Pons (tissue), 1 donor: Measurements from ENCODE around the gene RASSF6.
"Not testable (repeated sequence)": the region's sequence is repeated elsewhere in the genome, so short reads cannot be mapped to it uniquely, and the experiment has no call there.

Source experiments
- DNase-seq: peaks from one replicate; pipeline ENCODE4 v3.0.0-alpha.2; 2016; ENCODE audit warnings: low spot score

RASSF6 gene

DNA sequence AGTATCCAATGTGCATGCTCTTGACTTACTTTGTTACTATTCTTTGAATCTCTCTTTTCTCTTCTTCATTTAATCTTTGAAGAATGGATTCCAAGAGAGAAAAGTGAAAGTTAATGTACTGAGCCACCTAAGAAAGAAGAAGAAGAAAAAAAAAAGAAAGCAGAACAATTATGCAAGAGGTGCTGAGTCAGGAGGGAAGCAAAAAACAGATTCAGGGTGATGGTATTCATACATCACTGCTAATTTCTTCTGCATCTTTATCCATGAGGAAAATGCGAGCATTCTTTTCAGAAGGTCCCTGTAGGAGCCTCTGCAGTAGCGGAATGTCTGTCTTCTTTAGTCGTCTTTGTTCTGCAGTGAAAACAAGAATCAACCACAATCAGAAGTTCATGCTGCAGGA is 43.9 kb downstream of the RASSF6 start:
- DNase-seq: no peak

DNA sequence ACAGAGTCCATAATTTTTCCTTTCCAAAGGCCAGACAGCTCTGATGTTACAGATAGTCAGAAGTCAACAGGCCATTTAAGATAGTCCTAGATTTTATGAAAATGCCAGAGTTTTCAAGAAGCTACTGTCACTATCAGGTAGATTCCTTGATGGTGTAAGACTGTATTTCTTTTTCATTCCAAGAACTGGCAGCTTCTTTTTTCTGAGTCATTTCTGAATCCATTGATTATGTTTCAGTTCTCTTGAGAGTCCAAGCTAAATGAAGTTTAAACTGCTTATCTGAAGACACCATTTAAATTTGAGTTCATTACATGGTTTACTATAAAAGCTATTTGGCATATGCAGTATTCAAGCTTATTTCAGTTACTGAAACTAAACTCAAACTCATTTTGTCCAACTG is 44.6 kb downstream of the RASSF6 start:
- DNase-seq: no peak

DNA sequence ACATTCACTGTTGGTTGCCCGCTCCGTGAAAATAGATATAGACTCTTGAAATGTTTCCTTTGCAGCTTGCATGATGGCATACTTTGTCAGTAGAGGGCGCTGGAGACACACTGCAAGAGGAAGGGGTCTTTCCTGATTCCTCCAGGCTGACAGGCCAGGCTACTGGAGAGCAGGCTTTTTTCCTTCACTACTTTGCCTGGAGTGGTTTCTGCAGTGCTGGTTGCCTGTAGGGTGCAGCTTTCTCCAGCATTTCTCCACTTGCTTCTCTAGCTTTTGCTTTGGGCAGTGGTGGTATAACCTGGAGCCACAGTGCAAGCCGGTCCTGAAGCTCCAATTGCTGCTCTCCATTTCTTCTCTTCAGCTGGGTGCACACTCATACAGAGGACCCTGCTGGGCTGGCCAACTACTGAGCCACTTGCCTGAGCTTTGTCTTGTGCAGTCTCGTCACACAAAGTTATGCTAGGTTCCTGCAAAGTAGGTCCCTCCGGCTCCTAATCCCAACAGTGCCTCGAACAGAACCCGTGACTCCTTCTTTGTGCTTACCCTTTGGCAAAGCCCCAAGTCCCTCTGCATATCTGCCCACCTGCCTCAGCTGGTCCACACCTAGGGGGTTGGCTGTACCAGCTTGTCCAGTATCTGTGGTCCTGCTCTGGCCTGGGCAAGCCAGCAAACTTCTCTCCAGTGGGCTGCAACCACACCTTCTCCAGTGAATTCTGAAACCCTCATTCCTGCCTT is 46.3 kb downstream of the RASSF6 start:
- DNase-seq: peak; percentile 79

DNA sequence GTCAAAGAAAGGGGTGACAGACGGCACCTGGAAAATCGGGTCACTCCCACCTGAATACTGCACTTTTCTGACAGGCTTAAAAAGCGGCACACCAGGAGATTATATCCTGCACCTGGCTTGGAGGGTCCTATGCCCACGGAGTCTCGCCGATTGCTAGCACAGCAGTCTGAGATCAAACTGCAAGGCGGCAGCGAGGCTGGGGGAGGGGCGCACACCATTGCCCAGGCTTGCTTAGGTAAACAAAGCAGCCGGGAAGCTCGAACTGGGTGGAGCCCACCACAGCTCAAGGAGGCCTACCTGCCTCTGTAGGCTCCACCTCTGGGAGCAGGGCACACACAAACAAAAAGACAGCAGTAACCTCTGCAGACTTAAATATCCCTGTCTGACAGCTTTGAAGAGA is 69.4 kb downstream of the RASSF6 start:
- DNase-seq: not testable (repeated sequence)

DNA sequence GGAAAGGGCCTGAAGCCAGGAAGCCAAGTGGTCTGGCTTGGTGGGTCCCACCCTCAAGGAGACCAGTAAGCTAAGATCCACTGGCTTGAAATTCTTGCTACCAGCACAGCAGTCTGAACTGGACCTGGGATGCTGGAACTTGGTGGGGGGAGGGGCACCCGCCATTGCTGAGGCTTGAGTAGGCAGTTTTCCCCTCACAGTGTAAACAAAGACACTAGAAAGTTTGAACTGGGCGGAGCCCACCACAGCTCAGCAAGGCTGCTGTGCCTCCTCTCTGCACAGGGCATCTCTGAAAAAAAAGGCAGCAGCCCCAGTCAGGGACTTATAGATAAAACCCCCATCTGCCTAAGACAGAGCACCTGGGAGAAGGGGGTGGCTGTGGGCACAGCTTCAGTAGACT is 75.6 kb downstream of the RASSF6 start:
- no peak for DNase-seq

DNA sequence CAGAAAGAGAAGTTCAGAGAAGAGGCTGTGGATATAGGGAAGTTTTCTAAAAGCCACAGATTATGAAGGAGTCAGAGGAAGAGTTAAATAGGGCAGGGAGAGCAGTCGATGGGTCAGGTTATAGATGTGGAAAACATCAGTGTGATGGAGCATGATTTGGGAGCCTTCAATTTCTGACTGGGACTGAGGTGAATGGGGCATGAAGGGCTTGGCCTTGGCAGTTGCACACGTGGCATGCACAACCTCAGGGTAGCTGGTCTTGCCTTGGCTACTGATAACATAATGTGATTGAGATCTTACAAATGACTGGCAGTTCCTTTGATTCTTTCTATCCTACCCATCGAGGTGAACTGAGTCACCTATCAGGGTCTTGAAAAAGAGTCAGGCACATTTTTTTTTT is 79.0 kb downstream of the RASSF6 start:
- DNase-seq: no peak

DNA sequence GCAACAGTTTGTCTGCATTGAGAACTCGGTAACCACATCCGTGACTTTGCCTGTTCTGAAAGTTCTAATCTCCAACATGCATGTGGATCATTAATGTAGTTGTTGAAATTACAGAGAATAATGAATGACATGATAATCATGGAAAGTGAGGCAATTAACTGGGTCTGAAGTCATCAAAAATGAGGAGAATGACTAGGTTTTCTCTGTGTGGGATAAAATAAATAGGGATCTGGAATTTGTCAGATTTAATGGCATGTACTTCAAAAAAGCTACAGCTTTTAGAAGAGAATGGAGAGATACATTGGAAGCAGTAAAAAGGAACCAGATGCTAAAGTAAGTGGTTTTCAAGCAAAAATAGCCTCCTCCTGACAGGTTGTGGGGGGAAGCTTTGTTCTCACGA is 79.4 kb downstream of the RASSF6 start:
- DNase-seq: no peak

DNA sequence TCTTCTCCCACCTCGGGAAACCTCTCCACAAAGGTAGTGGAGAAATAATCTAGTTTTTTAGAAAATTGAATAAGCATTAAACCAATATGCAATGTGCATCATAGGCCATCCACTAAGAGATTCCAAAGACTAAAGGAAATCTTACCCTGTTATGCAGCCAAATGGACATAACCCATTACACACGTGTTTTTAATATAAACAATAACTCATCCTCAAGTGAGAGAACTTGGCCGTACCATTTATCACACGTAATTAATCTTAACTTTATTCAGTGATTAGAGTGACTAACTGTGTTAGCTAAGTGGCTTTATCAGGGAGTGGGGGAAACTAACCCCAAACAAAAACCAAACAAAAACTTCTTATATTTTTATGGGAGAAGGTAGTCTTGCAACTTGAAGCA is 80.8 kb downstream of the RASSF6 start:
- DNase-seq: no peak

DNA sequence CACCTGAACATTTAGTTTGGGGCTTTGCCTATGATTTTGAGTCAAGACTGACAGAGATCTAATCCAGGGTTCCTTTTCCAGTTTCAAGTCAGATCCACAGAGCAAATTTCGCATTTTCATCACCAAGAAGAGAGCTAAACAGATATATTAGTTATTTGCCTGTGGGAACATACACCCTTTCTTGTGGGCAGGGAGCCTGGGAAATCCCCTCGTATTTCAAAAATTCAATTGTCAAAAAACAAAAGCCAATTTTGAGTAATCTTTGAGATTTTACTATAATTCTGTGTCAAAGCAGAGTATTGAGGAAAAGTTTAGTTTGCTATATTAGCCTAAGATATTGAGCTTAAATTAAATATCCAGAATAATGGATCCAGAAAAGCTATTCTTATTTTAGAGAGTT is 82.1 kb downstream of the RASSF6 start:
- DNase-seq: no peak

DNA sequence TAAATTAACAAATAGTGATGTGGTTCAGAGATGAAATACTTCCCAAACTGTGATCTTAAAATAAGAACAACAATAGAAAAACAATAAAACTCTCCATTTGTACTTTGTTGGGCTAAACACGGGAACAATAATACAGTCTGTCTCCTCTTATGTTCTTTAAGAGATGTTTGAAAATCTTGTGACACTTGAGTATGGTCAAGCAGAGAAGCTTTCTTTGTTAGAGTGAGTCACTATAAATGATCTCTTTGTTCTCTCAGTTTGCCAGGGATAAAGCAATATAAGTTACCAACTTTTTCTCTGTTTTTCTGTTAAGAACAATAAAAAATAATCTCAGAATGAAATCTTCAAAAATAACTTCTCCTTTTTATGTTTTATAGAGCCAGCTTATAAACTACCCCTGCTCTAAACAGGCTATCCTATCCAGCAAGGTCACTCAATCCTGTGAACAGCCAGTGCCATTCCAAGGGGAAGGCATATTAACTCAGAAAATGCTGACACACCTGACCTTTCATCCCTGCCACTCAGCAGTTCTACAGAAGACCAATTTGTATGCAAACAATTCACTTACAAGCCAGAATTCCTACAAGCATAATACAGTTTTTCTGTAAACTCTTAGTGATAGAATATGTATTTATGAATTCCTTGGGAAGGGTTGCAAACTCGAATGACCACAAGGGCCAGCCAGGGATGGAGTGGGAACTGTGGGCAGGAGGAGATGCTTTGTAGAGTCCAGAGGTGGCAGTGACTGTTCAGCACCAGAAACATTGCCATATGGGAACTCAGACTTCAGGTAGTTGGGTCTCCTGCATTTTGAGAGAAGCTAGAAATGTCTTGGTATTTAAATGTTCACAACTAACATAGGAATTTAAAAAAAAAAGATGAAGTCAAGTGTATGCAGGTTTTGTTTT is 86.5 kb downstream of the RASSF6 start:
- no peak for DNase-seq

DNA sequence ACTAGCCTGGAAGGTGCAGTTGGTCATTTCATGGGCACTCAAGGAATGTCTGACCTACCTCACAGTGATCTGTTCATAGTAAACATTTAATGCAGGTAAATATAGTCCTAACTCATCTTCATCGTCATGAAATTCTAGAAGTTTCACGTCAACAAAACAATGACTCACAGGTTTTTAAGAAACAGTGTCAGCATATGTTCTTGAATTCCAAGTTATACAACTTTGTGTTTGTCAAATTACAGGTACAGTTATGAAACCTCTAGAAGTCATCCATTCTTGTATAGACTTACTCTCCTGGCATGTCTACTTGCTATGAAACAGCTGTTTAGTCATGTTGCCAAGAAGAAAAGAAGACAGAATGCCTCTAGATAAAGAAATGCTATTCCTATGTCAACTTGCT is 92.1 kb downstream of the RASSF6 start:
- no peak for DNase-seq

DNA sequence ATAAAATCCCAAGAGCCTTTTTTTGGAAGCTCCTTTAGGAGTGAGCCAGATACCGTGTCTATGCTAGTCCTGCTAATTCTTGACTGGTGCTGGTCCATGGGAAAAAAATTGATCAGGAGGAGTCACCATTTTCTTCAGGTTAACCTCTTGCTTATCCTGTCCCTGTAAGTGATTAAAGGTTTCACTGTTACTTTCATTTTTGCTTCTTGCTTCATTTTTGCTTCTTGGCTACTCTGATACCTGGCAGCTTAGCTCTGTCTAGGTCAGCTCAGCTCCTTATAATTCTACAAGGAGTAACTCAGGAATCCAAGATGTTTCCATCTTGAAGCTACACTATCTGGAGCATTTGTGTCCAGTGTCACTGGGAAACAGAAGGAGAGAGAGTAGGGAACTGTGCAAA is 93.0 kb downstream of the RASSF6 start:
- no peak for DNase-seq

DNA sequence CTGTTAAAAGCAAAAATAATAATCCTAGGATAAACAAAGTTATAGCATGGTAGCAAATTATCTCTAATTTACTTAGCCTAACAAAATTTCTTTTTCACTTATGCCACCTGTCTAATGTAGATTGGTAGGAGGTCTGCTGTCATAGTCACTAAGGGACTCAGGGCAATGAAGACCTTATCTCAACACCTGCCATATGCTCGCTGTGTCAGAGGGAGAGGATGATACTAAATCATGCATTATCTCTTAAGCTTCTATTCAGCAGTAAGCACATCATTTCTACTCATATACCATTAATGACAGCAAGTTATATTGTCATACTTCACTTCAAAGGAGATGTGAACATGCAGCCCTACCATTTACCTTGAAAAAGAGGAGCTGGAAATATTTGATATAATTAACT is 94.6 kb downstream of the RASSF6 start:
- no peak for DNase-seq

DNA sequence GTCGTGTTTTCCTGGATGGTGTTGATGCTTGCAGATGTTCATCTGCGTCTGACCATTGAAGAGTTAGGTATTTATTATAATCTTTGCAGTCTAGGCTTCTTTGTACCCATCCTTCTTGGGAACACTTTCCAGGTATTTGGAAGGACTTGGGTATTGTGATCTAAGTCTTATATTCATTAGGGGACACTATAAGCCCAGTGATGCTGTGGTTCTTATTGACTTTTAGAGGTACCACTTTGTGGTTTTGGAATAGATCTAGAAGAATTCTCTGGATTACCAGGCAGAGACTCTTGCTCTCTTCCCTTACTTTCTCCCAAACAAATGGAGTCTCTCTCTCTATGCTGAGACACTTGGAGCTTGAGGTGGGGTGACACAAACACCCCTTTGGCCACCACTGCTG is 97.1 kb downstream of the RASSF6 start:
- no peak for DNase-seq
